Measurements from ENCODE around the gene CDC42EP1.

DNA sequence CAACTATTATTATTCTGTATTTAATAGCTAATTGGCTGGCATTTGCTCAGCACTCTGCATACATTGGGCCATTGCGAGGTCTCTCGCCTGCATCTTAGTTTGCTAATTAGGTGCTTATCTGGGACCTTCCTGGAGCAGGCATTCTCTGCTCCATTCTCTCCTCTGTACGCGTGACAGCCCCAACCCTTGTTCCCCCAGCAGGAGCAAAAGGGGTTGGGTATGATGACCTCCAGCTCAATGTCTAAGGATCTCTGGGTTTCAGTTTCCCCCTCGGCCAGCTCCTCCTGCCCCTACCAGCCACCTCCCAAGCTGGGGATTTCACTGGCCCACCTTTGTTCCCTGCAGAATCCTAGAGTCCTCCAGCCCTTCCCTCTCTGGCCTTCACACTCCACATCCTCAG is 29.4 kb downstream of the CDC42EP1 start:
- TF ChIP-seq, protein P1, sequence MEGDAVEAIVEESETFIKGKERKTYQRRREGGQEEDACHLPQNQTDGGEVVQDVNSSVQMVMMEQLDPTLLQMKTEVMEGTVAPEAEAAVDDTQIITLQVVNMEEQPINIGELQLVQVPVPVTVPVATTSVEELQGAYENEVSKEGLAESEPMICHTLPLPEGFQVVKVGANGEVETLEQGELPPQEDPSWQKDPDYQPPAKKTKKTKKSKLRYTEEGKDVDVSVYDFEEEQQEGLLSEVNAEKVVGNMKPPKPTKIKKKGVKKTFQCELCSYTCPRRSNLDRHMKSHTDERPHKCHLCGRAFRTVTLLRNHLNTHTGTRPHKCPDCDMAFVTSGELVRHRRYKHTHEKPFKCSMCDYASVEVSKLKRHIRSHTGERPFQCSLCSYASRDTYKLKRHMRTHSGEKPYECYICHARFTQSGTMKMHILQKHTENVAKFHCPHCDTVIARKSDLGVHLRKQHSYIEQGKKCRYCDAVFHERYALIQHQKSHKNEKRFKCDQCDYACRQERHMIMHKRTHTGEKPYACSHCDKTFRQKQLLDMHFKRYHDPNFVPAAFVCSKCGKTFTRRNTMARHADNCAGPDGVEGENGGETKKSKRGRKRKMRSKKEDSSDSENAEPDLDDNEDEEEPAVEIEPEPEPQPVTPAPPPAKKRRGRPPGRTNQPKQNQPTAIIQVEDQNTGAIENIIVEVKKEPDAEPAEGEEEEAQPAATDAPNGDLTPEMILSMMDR (IDR thresholded peaks at IDR 0.05; ENCODE audit: extremely low read depth in 1 of 2, insufficient read depth in 1 of 2, low read depth in 1 of 2, low read length in 2 of 2), result no peak
- TF ChIP-seq MYC (IDR thresholded peaks at IDR 0.05; ENCODE audit: low read depth, low read length) (no peak), POLR2A (IDR thresholded peaks at IDR 0.05; ENCODE audit: low read depth, low read length) (no peak)

Data from endothelial cell of umbilical vein (primary cell).